SIG-M5 (cell line): ENCODE measurements around the gene CCL14.

Source experiments
- DNase-seq: peaks from one replicate; lab custom pipeline; 2025; lab: John Stamatoyannopoulos, UW

CCL14 gene

GRCh38 chr17:35988164-35988563 is 1.6 kb upstream of the CCL14 start:
- no peak for DNase-seq

GRCh38 chr17:35984140-35984539 is 2.4 kb downstream of the CCL14 start:
- DNase-seq, result no peak

GRCh38 chr17:35982409-35983191 is 3.9 kb downstream of the CCL14 start:
- no peak for DNase-seq

GRCh38 chr17:35981908-35982330 is 4.6 kb downstream of the CCL14 start:
- no peak for DNase-seq

- DNase-seq, result no peak
These were observed 5.3 kb downstream of the CCL14 start, which contains the start of gene CCL16 for GRCh38 chr17:35981246-35981645. CCL16 (minus strand) TSS chr17:35981497; CDS start chr17:35981420, 77 bp downstream.

DNA sequence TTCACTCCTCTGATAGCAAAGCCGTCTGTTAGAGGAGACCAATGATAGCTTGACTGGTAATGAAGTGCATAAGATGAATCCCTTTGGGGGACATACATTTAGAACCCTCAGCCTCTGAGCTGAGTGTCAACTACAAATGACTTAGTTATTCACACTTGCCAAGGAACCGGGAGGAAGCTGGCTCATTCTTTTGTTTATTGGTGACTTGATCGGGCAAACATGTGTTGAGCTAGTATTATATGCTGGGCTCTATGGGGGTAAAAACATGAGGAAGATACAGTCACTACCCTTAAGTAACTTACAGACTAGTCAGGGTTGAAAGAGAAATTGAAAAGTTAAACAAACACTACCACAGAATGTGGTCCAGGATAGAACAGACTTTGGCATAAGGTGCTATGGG is 8.2 kb downstream of the CCL14 start:
- no peak for DNase-seq

- no peak for DNase-seq
These were observed 9.0 kb downstream of the CCL14 start for GRCh38 chr17:35977509-35977908.

DNA sequence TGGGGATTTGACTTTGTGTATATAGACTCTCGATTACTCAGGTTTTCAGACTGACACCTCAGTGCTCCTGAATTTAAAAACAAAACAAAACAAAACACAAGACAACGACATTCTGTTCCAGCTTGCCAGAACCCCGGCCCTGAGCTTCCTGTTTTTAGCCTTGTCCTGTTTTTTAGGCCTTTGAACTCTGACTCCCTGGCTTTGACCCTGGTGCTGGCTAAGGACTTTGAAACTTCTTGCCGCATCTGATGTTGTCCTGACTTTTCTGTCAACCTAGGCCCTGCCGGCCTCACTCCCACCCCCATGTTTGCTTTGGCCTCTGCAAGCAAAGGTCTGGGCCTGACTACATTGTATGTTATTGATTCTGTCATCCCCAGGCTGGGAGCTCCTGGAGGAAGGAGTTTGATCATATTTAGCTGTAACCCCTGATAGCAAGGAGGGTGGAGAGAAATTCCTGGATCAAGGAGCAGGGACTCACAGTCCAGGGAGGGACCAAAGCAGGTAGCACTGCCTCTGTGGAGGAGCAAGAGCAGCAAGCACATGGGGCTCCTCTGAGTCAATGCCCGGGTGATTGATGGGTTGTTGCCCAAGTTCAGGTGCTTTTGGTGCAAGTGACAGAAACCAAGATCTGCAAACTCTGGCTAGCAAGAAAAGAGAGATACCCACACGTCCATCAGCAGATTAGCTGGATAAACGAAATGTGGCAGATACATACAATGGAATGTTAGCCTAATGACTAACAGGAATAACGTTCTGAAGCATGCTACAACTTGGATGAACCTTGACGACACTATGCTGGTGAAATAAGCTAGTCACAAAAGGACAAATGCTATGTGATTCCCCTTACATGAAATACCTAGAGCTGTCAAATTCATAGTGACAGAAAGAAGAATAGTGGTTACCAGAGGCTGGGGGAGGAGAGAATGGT is 12.9 kb downstream of the CCL14 start:
- DNase-seq, result no peak

DNA sequence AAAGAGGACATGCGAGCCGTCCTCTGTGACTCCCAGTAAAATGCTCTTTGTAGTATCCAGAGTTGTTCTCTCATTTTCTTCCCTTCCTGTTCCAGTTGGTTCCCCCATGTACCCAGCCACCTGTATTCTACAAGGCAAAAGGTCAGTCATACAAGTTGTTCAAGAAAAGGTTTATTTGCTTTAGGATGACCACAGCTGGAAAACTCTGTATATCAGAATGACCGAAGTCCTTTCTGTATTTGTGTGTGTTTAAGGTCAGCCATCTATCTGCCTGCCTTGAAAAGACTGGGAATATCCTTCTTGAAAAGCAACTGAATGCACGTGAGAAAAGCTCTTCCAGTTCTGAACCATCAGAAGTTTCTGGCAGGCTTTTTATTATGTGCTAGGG is 13.6 kb downstream of the CCL14 start:
- DNase-seq, result no peak

GRCh38 chr17:35972535-35972934 is 14.0 kb downstream of the CCL14 start:
- no peak for DNase-seq

- DNase-seq, result no peak
These were observed 14.5 kb downstream of the CCL14 start for GRCh38 chr17:35972066-35972465.

GRCh38 chr17:35969558-35970380 is 16.8 kb downstream of the CCL14 start:
- no peak for DNase-seq

GRCh38 chr17:35968520-35969054 is 17.9 kb downstream of the CCL14 start:
- DNase-seq, result no peak

GRCh38 chr17:35965272-35965671 is 21.3 kb downstream of the CCL14 start:
- no peak for DNase-seq

DNA sequence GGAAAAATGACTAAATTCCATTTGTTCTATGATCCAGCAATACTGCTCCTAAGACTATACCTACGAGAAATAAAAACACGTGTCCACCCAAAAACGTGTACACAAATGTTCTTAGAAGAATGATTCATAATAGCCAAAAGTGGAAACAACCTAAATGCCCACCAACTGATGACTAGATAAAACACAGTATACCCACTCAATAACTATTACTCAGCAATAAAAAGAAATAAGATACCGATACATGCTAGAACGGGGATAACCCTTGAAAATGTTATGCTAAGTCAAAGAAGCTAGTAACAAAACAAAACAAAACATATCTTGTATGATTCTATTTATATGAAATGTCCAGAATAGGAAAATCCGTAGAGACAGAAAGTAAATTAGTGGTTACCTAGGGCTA is 22.9 kb downstream of the CCL14 start:
- DNase-seq, result no peak

- no peak for DNase-seq
These were observed 32.8 kb downstream of the CCL14 start for GRCh38 chr17:35953720-35954119.

- DNase-seq, result no peak
These were observed 37.1 kb downstream of the CCL14 start for GRCh38 chr17:35949401-35949800.

- no peak for DNase-seq
These were observed 38.4 kb downstream of the CCL14 start for GRCh38 chr17:35948092-35948491.

DNA sequence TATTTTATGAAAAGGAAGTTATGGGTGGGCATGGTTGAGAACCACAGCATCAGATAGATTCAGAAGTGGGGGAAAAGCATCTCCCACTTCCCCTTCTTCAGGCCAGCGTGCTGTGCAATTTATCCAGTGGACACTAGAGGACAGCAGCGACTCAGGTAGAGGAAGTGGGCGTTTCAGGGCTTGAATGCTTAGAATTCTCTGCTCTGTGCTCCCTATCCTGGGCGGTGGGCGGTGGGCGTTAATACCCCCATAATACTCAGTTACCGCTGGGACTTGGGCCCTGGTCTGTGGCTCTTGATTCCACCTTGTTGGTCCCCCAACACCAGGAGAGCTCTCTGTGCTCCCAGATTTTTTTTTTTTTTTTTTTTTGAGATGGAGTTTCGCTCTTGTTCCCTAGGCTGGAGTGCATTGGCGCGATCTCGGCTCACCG is 39.4 kb downstream of the CCL14 start:
- no peak for DNase-seq

- no peak for DNase-seq
These were observed 42.4 kb downstream of the CCL14 start for GRCh38 chr17:35944151-35944550.

- DNase-seq, result no peak
These were observed 43.0 kb downstream of the CCL14 start, which contains the start of gene LYZL6 for GRCh38 chr17:35943537-35943936. LYZL6 (minus strand) TSS chr17:35943713; CDS start chr17:35939356, 4,357 bp downstream.
